PC-9 (cell line): Measurements from ENCODE around the gene CKAP2L.

Experiments used
- EZH2 ChIP-seq: fragments of 200-600 bp; sonication (generic); IDR thresholded peaks from 2 replicates; pipeline ENCODE4 v1.8.0; 2017; ENCODE audit warnings: antibody characterized with exemption, low read depth
- TF ChIP-seq, protein P1 (sequence below): fragments of 200-600 bp; sonication (generic); conservative IDR thresholded peaks from 2 replicates; pipeline ENCODE4 v1.6.1; 2017; ENCODE audit warnings: mixed run types, antibody characterized with exemption, mild to moderate bottlenecking, moderate library complexity

DNA sequence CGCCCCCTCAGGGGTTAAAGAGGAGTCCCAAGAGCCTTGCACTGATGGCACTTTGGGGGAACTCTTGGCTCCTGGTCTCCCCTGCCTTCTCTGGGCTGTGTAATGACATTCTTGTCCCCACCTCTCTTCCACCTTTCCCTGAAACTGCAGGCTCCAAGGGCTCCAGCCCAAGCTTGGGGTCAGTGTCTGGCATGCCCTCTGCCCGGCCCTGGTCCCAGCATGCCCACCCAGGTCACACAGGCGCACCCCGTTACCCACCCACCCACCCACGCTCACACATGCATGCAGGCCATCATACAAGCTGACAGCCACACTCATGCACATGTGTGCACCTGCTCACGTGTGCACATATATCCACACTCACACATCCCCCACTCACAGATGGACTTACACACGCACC, 50.5 kb downstream of the CKAP2L start:
- TF ChIP-seq, protein P1, sequence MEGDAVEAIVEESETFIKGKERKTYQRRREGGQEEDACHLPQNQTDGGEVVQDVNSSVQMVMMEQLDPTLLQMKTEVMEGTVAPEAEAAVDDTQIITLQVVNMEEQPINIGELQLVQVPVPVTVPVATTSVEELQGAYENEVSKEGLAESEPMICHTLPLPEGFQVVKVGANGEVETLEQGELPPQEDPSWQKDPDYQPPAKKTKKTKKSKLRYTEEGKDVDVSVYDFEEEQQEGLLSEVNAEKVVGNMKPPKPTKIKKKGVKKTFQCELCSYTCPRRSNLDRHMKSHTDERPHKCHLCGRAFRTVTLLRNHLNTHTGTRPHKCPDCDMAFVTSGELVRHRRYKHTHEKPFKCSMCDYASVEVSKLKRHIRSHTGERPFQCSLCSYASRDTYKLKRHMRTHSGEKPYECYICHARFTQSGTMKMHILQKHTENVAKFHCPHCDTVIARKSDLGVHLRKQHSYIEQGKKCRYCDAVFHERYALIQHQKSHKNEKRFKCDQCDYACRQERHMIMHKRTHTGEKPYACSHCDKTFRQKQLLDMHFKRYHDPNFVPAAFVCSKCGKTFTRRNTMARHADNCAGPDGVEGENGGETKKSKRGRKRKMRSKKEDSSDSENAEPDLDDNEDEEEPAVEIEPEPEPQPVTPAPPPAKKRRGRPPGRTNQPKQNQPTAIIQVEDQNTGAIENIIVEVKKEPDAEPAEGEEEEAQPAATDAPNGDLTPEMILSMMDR, result no peak
- no peak for TF ChIP-seq EZH2
